Smooth muscle cell (in vitro differentiated cells): Measurements from ENCODE around the gene POLDIP2. TPM values are rescaled to one million over a fixed set of nuclear protein-coding genes. Genes with fewer than 3 reads are reported as not detected.

Experiments
- DNase-seq: peaks from one replicate; lab custom pipeline; 2025; ENCODE audit not compliant: unreplicated experiment; lab: John Stamatoyannopoulos, UW
- H2AFZ ChIP-seq: fragments of 200-600 bp; sonication (generic); 2 replicates; pipeline ENCODE4 v1.6.0; 2016; ENCODE audit warnings: antibody characterized with exemption, low read depth, mild to moderate bottlenecking
- H3F3A ChIP-seq: fragments of 200-600 bp; sonication (generic); 2 replicates; pipeline ENCODE4 v1.6.0; 2017; ENCODE audit warnings: antibody characterized with exemption, low read depth
- H3K27ac ChIP-seq: fragments of 200-600 bp; sonication (generic); 2 replicates; pipeline ENCODE4 v1.5.1; 2016; ENCODE audit warnings: low read depth, mild to moderate bottlenecking
- H3K27me3 ChIP-seq: fragments of 200-600 bp; sonication (generic); 2 replicates; pipeline ENCODE4 v1.6.1; 2016; ENCODE audit warnings: low read depth, mild to moderate bottlenecking
- H3K36me3 ChIP-seq: fragments of 200-600 bp; sonication (generic); 2 replicates; pipeline ENCODE4 v1.5.1; 2016; ENCODE audit warnings: low read depth
- H3K4me1 ChIP-seq: fragments of 200-600 bp; sonication (generic); 2 replicates; pipeline ENCODE4 v1.5.1; 2016; ENCODE audit warnings: low read depth
- H3K4me2 ChIP-seq: fragments of 200-600 bp; sonication (generic); 2 replicates; pipeline ENCODE4 v1.6.0; 2016; ENCODE audit warnings: mild to moderate bottlenecking
- H3K4me3 ChIP-seq: fragments of 200-600 bp; sonication (generic); 2 replicates; pipeline ENCODE4 v1.5.1; 2016; ENCODE audit warnings: mild to moderate bottlenecking
- H3K79me2 ChIP-seq: fragments of 200-600 bp; sonication (generic); 2 replicates; pipeline ENCODE4 v1.6.0; 2016; ENCODE audit warnings: low read depth, mild to moderate bottlenecking
- H3K9ac ChIP-seq: fragments of 200-600 bp; sonication (generic); 2 replicates; pipeline ENCODE4 v1.6.0; 2016; ENCODE audit warnings: low read depth
- H3K9me3 ChIP-seq: fragments of 200-600 bp; sonication (generic); replicated peaks from 2 replicates; pipeline ENCODE4 v1.5.1; 2016; ENCODE audit warnings: low read depth
- H4K20me1 ChIP-seq: fragments of 200-600 bp; sonication (generic); 2 replicates; pipeline ENCODE4 v1.6.0; 2016; ENCODE audit warnings: low read depth
- CTCF ChIP-seq: fragments of 200-600 bp; sonication (generic); IDR thresholded peaks from 2 replicates; pipeline ENCODE4 v1.5.1; 2017; ENCODE audit warnings: borderline replicate concordance, mild to moderate bottlenecking, antibody characterized with exemption; ENCODE audit not compliant: insufficient read depth, poor library complexity, severe bottlenecking
- WGBS: methylation state at CpG from one replicate; pipeline ENCODE4 v1.1.7; 2016; ENCODE audit warnings: low lambda C conversion rate; 5-methylcytosine and 5-hydroxymethylcytosine counted together
- polyA plus RNA-seq: library from polyadenylated mRNA; unstranded; fragments of >200 nt; fragmentation: Nextera tagmentation; extraction: Ambion mirVana; gene quantifications from 2 replicates; pipeline ENCODE4 v1.2.1, GENCODE V29; 2016
- total RNA-seq: library from RNA; depleted of rRNA; stranded (reverse); fragments of >200 nt; gene quantifications from 2 replicates; pipeline ENCODE4 v1.2.3, GENCODE V29; 2014

Gene POLDIP2
- total and polyA plus RNA-seq, 2 experiments from 2014 or later = 52.6 to 83.2 TPM

GRCh38 chr17:28335959-28336871 lies 21.1 kb downstream of the POLDIP2 start:
- 4% methylated on average over 29 of the region's 29 CpGs for WGBS
- Histone ChIP-seq H3K9me3 (no peaks in the 10 kb centered on the region), H3K27me3 (no peaks in the 10 kb centered on the region), H3F3A (peaks cover 18% of the 10 kb centered on the region), H3K79me2 (peaks cover 61% of the 10 kb centered on the region), H4K20me1 (peaks cover 66% of the 10 kb centered on the region), H3K4me2 (peak overlapping the region; percentile 90), H2AFZ (no peak overlapping the region), H3K9ac (peak overlapping the region; percentile 99), H3K27ac (peak overlapping the region; percentile 97), H3K36me3 (no peaks in the 10 kb centered on the region), H3K4me1 (peaks cover 17% of the 10 kb centered on the region), H3K4me3 (peak overlapping the region; percentile 77)
- no peak for DNase-seq
- no peak for TF ChIP-seq CTCF

- peaks cover 17% of the 10 kb centered on the region for H3K4me1 ChIP-seq
- peaks cover 18% of the 10 kb centered on the region for H3F3A ChIP-seq
- DNase-seq = peak; percentile 89
- H3K79me2 ChIP-seq = peaks cover 61% of the 10 kb centered on the region
- under 1% methylated on average over 61 of the region's 62 CpGs for WGBS
- H3K4me3 ChIP-seq = peak within 1 kb of the TSS; percentile 77
- peak within 1 kb of the TSS; percentile 97 for H3K27ac ChIP-seq
- H3K36me3 ChIP-seq = no peaks in the 10 kb centered on the region
- H4K20me1 ChIP-seq = peaks cover 63% of the 10 kb centered on the region
- no peaks in the 10 kb centered on the region for H3K9me3 ChIP-seq
- H3K27me3 ChIP-seq = no peaks in the 10 kb centered on the region
- H3K4me2 ChIP-seq = peak within 1 kb of the TSS; percentile 90
- no peak for TF ChIP-seq CTCF
- peak within 1 kb of the TSS; percentile 99 for H3K9ac ChIP-seq
- no peak within 1 kb of the TSS for H2AFZ ChIP-seq
Observed at GRCh38 chr17:28335201-28335958, 21.9 kb downstream of the POLDIP2 start, which contains the start of the genes IFT20 and TNFAIP1. Gene IFT20, minus strand, starts transcription at chr17:28335472. Its CDS starts 3,487 bp downstream, at chr17:28331985. Gene TNFAIP1, plus strand, starts transcription at chr17:28335761. Its CDS starts 3,761 bp downstream, at chr17:28339522.

- no peaks in the 10 kb centered on the region for H3K27me3 ChIP-seq
- H3K9me3 ChIP-seq = no peaks in the 10 kb centered on the region
- peak overlapping the region; percentile 99 for H3K9ac ChIP-seq
- H3K4me3 ChIP-seq = peak overlapping the region; percentile 77
- H3K4me1 ChIP-seq = peaks cover 17% of the 10 kb centered on the region
- WGBS = 21% methylated on average over 18 of the region's 18 CpGs
- peaks cover 55% of the 10 kb centered on the region for H3K79me2 ChIP-seq
- TF ChIP-seq CTCF = no peak
- H3K27ac ChIP-seq = peak overlapping the region; percentile 97
- no peak overlapping the region for H2AFZ ChIP-seq
- DNase-seq = no peak
- H3F3A ChIP-seq = peaks cover 18% of the 10 kb centered on the region
- peak overlapping the region; percentile 88 for H3K4me2 ChIP-seq
- H4K20me1 ChIP-seq = peaks cover 57% of the 10 kb centered on the region
- H3K36me3 ChIP-seq = no peaks in the 10 kb centered on the region
Observed at GRCh38 chr17:28334666-28335200, 22.6 kb downstream of the POLDIP2 start.
